GM10266 (cell line): ENCODE results near the gene CTTN.

Experiments
- DNase-seq: peaks from one replicate; pipeline ENCODE4 v3.0.0; 2012; ENCODE audit errors: extremely low spot score
- TF ChIP-seq, protein P1 (sequence below): IDR thresholded peaks from 2 replicates; pipeline ENCODE4 v1.5.1; 2012; ENCODE audit warnings: mild to moderate bottlenecking, low read depth; ENCODE audit not compliant: control insufficient read depth, insufficient read depth; ENCODE audit errors: missing control alignments

The CTTN gene

GRCh38 chr11:70472240-70472639 lies 73.9 kb downstream of the CTTN start:
- TF ChIP-seq, protein P1, sequence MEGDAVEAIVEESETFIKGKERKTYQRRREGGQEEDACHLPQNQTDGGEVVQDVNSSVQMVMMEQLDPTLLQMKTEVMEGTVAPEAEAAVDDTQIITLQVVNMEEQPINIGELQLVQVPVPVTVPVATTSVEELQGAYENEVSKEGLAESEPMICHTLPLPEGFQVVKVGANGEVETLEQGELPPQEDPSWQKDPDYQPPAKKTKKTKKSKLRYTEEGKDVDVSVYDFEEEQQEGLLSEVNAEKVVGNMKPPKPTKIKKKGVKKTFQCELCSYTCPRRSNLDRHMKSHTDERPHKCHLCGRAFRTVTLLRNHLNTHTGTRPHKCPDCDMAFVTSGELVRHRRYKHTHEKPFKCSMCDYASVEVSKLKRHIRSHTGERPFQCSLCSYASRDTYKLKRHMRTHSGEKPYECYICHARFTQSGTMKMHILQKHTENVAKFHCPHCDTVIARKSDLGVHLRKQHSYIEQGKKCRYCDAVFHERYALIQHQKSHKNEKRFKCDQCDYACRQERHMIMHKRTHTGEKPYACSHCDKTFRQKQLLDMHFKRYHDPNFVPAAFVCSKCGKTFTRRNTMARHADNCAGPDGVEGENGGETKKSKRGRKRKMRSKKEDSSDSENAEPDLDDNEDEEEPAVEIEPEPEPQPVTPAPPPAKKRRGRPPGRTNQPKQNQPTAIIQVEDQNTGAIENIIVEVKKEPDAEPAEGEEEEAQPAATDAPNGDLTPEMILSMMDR, result no peak
- DNase-seq, result no peak

DNA sequence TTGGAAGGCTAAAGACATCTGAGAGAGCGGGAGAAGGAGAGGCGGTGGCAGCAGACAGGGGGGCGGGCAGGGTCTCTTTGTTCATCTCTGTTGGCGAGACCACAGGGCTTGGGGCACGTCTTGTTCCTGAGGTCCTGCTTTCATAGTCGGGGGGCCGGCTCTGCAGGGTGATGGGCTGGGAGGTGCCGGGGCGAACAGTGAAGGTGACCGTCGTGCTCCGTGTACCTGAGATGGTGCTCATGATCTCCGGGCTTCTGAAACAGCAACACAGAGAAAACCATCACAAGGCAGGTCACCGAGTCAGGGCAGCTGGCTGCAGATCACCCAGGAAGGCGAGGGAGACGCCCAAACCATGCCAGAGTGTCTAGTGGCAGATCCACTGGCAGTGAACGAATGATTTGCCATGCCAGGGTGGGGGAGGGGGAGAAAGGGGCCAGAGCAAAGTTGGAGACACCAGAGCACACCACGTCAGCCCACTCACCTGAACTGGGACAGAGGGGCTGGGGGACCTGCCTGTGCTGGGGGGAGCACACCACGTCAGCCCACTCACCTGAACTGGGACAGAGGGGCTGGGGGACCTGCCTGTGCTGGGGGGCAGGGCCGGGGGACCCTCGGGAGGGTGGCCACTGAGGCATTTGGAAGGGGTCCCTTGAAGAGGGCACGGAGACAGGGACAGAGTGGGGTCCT lies 75.0 kb downstream of the CTTN start:
- TF ChIP-seq, protein P1, result no peak
- DNase-seq, result no peak

GRCh38 chr11:70473873-70474690 lies 75.8 kb downstream of the CTTN start:
- TF ChIP-seq, protein P1, result no peak
- DNase-seq, result no peak

DNA sequence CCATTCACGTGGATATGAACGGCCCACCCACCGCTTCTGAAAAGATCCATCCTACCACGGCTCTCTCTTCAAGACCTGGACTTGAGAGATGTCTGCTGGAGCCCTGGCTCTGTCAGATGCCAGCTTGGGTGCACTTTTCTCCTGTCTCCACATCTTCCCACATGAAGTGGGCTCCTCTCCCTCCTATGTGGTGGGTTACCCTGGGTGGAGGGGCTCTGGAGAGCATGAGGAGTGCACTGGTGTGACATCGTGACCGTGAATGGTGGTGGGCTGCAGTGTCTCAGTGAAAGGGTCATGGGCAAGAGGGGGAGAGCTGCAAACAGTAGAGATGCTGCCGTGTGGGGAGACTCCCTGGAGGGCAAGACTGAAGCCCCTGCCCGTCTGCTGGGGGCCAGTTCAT lies 76.4 kb downstream of the CTTN start:
- TF ChIP-seq, protein P1, result no peak
- no peak for DNase-seq

DNA sequence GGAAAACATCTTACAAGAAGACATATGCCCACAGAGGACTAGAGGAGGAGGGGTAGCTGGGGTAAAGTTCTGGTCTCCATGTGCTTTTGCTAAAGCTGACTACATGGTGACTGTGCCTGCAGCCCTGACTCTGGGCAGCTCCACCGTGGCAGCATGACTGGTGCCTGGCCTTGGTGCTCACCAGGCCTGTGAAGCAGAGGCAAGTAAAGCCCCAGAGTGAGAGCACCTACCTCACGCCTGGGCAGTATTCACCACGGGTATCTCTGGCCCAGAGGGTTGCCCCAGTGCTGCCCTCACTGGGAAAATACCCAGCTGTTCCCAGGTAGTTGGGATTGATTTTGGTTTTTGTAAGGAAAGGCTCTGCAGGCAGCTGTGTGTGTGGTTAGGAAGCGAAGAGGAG lies 78.3 kb downstream of the CTTN start:
- no peak for DNase-seq
- TF ChIP-seq, protein P1, result no peak

DNA sequence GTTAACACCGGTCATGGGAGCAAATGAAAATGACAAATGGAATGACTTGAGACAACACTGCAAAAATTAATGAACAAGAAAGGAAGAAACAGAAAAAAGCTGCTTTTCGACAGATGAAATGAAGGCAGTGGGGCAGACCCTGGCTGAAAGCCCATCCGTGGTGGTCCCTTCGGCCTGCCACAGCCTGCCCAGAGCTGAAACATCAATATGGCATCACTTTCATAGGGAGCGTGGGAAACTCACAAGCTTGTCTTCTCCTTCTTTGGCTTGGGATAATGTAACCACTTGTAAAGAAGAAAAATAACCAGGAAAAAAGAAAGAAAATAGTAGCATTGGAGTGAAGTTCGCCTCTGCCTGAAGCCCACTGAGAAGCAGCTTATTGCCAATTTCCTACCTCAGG lies 78.8 kb downstream of the CTTN start:
- TF ChIP-seq, protein P1, result no peak
- DNase-seq, result no peak

- TF ChIP-seq, protein P1, result no peak
- DNase-seq, result no peak
Observed at GRCh38 chr11:70477609-70478008, 79.3 kb downstream of the CTTN start.
